Epithelial cell of proximal tubule (primary cell): ENCODE measurements around the gene CELSR1. TPM values are rescaled to one million over a fixed set of nuclear protein-coding genes. Genes with fewer than 3 reads are reported as not detected.
"Not testable (repeated sequence)": the region's sequence is repeated elsewhere in the genome, so short reads cannot be mapped to it uniquely, and the experiment has no call there.

Source experiments
- DNase-seq: peaks from one replicate; pipeline ENCODE4 v3.0.0-alpha.2; 2011; ENCODE audit warnings: low read depth
- H3K4me3 ChIP-seq: 2 replicates; pipeline ENCODE4 v1.5.1; 2011; ENCODE audit warnings: low read depth, mild to moderate bottlenecking, low read length
- total RNA-seq: library from RNA; depleted of rRNA; stranded (reverse); fragments of >200 nt; gene quantifications from 2 replicates; pipeline ENCODE4 v1.2.3, GENCODE V29; 2015
- TF ChIP-seq, protein P1 (sequence below): conservative IDR thresholded peaks from 2 replicates; pipeline ENCODE4 v1.5.1; 2012; ENCODE audit warnings: low read depth, mild to moderate bottlenecking, low read length

The CELSR1 gene
- total RNA-seq, 1 donor from 2014 or later: 85.0 TPM

DNA sequence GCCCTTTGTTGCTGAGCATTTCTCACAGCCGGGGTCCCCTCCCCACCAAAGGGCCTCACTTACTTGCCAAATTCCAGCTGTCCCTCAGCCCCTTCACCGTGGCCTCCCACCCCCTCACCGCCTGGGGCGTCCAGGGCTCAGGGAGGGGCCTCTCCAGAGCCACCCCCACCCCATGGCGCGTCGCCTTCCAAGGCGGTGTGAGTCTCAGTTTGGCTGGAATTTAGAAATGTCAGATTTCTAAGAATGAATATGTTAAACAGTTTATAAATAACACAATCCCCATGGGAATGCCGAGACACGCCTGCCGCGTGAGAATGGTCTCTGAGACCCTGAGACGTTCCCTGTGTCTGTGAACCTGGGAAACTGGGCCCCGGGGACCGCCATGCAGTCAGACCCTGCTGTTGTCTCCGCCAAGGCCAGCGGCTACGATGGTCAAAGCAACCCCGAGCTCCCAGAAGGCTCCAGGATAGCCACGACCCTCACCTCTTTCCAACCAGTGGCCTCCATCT lies 28.9 kb downstream of the CELSR1 start:
- no peak for DNase-seq
- no peak overlapping the region for H3K4me3 ChIP-seq
- TF ChIP-seq, protein P1, sequence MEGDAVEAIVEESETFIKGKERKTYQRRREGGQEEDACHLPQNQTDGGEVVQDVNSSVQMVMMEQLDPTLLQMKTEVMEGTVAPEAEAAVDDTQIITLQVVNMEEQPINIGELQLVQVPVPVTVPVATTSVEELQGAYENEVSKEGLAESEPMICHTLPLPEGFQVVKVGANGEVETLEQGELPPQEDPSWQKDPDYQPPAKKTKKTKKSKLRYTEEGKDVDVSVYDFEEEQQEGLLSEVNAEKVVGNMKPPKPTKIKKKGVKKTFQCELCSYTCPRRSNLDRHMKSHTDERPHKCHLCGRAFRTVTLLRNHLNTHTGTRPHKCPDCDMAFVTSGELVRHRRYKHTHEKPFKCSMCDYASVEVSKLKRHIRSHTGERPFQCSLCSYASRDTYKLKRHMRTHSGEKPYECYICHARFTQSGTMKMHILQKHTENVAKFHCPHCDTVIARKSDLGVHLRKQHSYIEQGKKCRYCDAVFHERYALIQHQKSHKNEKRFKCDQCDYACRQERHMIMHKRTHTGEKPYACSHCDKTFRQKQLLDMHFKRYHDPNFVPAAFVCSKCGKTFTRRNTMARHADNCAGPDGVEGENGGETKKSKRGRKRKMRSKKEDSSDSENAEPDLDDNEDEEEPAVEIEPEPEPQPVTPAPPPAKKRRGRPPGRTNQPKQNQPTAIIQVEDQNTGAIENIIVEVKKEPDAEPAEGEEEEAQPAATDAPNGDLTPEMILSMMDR: no peak

GRCh38 chr22:46507451-46508425 lies 29.7 kb downstream of the CELSR1 start:
- TF ChIP-seq, protein P1: no peak
- no peak for DNase-seq
- no peak overlapping the region for H3K4me3 ChIP-seq

DNA sequence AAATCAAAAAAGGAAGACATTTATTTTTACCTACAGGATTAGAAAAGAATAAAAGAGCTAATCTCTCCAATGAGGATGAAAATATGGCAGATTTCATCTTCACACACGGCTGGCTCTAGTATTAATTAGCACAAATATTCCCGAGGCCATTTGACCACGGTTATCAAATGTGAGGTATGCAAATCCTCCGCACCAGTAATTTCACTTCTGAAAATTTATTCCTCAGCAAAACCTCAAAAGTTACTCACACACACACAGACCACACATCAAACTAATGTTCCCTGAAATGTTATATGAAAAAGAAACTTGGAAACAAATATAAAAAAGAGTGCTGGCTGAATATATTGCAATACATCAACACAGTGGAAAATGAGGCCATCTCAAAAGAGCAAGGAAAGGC lies 32.8 kb downstream of the CELSR1 start:
- no peak overlapping the region for H3K4me3 ChIP-seq
- TF ChIP-seq, protein P1: no peak
- DNase-seq: no peak

DNA sequence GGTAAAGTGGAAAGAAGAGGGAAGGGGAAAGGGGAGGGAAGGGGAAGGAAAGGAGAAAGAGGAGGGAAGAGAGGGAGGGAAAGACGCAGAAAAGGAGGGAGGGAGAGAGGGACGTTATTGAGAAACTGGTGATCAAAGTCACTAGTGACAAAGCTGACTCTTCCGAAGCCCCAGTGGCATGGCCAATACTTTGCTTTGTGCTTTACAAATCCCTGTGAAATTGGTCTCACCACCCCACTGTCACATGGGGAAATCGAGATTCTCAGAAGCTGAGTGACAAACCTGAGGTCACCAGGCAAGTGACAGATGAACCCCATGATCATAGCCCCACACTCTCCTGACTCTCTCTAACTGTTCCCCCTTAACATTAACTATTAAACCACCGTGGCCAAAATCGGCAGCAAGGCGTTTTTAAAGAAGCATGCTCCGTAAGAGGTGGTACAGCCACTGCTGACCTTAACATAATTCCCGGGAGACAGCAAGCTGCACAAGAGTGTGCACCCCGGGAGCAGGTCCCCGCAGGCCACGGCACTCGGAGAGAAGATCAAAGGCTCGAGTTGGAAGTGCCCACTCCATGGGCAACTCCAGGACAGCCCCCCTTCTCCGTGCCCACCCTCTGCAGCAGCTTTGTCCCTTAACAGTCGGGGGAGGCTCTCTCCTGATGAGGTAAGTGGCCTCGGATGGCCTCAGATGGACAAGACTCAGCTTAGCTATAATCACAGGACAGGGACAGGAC lies 34.8 kb downstream of the CELSR1 start:
- H3K4me3 ChIP-seq: no peak overlapping the region
- TF ChIP-seq, protein P1: no peak
- no peak for DNase-seq

DNA sequence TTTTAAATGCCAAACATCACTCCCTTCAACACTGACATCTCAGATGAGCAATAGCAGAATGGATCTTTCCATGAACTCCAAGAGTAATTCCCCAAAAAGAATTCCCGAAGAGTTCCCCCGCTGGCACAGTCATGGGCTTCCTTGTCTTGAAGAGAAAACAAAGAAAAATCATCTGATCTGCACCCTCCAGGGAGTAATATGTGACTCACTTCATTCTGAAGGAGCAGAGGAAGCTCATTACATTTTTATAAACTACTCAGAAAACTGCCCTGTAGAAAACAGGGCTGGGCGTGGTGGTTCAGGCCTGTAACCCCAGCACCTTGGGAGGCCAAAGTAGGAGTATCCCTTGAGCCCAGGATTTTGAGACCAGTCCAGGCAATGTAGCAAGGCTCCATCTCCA lies 35.7 kb downstream of the CELSR1 start:
- DNase-seq: peak; percentile 78
- TF ChIP-seq, protein P1: no peak
- H3K4me3 ChIP-seq: no peak overlapping the region

- not testable (repeated sequence) for DNase-seq, H3K4me3 ChIP-seq
Observed at GRCh38 chr22:46501265-46501664, 36.2 kb downstream of the CELSR1 start.

- TF ChIP-seq, protein P1: no peak
- H3K4me3 ChIP-seq: no peak overlapping the region
- DNase-seq: no peak
Observed at GRCh38 chr22:46500201-46500600, 37.2 kb downstream of the CELSR1 start.
